ENCODE data around the gene ATP8A1.

DNA sequence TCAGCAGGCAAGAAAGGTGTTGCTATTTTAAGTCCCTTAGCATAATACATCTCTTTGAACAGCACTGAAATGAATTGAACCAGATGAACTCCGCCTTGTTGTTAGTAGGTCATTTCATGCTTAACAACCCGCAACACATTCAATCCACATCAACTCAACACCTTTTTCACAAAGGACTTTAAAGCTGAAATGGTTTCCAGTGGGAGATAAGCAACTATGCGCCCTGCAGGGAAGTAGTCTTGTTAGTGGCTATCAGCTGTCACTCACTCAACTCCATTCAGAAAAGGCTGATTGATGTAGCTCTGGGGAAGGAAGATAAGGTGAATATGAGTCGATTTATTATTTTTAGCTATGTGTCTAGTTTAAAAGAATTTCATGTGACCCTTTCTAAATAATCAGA, 46.0 kb downstream of the ATP8A1 start:
- TF ChIP-seq MAX (IDR thresholded peaks at IDR 0.05) (no peak), EP300 (IDR thresholded peaks at IDR 0.05; ENCODE audit: borderline replicate concordance in 1 of 2, low read depth in 2 of 2, low read length in 2 of 2) (no peak), TAF1 (IDR thresholded peaks at IDR 0.05; ENCODE audit: low read depth, low read length) (no peak), EZH2 (IDR thresholded peaks at IDR 0.05; ENCODE audit: low read depth, low read length, severe bottlenecking) (no peak), GABPA (IDR thresholded peaks at IDR 0.05; ENCODE audit: borderline replicate concordance, insufficient read depth, low read length) (no peak), POLR2A (IDR thresholded peaks at IDR 0.05; ENCODE audit: control extremely low read depth in 1 of 2, low read depth in 2 of 2, low read length in 2 of 2) (no peak), POLR2AphosphoS5 (IDR thresholded peaks at IDR 0.05; ENCODE audit: low read depth, low read length) (no peak)
- TF ChIP-seq, protein P1, sequence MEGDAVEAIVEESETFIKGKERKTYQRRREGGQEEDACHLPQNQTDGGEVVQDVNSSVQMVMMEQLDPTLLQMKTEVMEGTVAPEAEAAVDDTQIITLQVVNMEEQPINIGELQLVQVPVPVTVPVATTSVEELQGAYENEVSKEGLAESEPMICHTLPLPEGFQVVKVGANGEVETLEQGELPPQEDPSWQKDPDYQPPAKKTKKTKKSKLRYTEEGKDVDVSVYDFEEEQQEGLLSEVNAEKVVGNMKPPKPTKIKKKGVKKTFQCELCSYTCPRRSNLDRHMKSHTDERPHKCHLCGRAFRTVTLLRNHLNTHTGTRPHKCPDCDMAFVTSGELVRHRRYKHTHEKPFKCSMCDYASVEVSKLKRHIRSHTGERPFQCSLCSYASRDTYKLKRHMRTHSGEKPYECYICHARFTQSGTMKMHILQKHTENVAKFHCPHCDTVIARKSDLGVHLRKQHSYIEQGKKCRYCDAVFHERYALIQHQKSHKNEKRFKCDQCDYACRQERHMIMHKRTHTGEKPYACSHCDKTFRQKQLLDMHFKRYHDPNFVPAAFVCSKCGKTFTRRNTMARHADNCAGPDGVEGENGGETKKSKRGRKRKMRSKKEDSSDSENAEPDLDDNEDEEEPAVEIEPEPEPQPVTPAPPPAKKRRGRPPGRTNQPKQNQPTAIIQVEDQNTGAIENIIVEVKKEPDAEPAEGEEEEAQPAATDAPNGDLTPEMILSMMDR (IDR thresholded peaks at IDR 0.05; ENCODE audit: control extremely low read depth in 1 of 3, insufficient read depth in 1 of 3, low read depth in 1 of 3, low read length in 3 of 3): no peak
- TF ChIP-seq, protein P2, sequence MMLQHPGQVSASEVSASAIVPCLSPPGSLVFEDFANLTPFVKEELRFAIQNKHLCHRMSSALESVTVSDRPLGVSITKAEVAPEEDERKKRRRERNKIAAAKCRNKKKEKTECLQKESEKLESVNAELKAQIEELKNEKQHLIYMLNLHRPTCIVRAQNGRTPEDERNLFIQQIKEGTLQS (IDR thresholded peaks at IDR 0.05; ENCODE audit: insufficient read depth, low read depth, low read length): no peak
